OCI-LY7 (cell line): Measurements from ENCODE around the gene ZNF816.

Source experiments
- CTCF ChIP-seq: fragments of 200-600 bp; sonication (generic); conservative IDR thresholded peaks from 2 replicates; pipeline ENCODE4 v1.5.1; 2014; ENCODE audit warnings: mild to moderate bottlenecking, antibody characterized with exemption, low read length, moderate library complexity, mixed read lengths
- EZH2phosphoT487 ChIP-seq: fragments of 200-600 bp; sonication (generic); IDR thresholded peaks from 2 replicates; pipeline ENCODE4 v1.6.1; 2018; ENCODE audit warnings: low read depth, borderline replicate concordance, mild to moderate bottlenecking, mixed run types, antibody characterized with exemption, low read length, moderate library complexity, mixed read lengths

DNA sequence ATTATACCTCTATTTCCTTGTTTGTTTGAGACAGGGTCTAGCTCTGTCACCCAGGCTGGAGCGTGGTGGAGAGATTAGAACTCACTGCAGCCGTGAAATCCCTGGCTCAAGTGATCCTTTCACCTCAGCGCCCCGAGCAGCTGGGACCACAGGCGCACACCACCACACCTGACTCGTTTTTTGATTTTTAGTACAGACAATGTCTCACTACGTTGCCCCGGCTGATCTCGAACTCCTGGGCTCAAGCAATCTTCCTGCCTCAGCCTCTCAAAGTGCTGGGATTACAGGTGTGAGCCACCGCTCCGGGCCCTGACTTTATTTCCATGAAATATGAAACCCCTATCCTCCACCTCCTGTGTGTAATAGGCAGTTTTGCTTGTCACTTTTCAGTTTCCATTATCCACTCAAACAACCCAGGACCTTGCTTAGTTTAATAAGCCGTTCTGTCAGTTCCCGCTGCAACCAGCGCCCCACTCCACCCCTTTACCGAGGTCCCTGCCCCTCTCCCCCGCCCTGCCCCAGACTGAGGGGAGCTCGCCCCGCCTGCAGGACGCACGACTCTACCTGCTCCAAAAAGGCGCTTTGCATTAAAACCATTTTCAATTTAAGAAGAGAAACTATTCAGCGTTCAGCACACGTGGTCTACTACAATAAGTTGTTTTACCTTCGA, 16.9 kb downstream of the ZNF816 start:
- TF ChIP-seq CTCF (no peak), EZH2phosphoT487 (no peak)
